ENCODE data around the gene ITGA2. TPM values are rescaled to one million over a fixed set of nuclear protein-coding genes. Genes with fewer than 3 reads are reported as not detected.

Gene ITGA2
- total and polyA plus RNA-seq, 2 donors (not counting 1 experiment from before 2014, with no cell fraction given) = not detected

GRCh38 chr5:52947208-52947607 lies 41.9 kb upstream of the ITGA2 start:
- DNase-seq = no peak
- H3K27ac ChIP-seq (ENCODE audit: low read length in 2 of 2) = no peak overlapping the region
- H3K9ac ChIP-seq (ENCODE audit: low read length) = no peak overlapping the region
- H2AFZ ChIP-seq (ENCODE audit: insufficient read depth, low read depth, low read length, poor library complexity, severe bottlenecking) = no peak overlapping the region
- H3K79me2 ChIP-seq (ENCODE audit: control insufficient read depth, insufficient read depth, low read length) = no peaks in the 10 kb centered on the region
- no peak overlapping the region for H3K4me3 Mint-ChIP-seq
- H3K9me3 Mint-ChIP-seq (ENCODE audit: insufficient read depth) = no peaks in the 10 kb centered on the region
- H4K20me1 ChIP-seq (ENCODE audit: control insufficient read depth, insufficient read depth, low read length, poor library complexity, severe bottlenecking) = no peaks in the 10 kb centered on the region
- H3K4me2 ChIP-seq (replicated peaks; ENCODE audit: low read depth, low read length, poor library complexity, severe bottlenecking) = no peak overlapping the region
- POLR2A ChIA-PET = no interaction called here
- no CpG with 5 or more reads among the region's 4 CpGs for WGBS (ENCODE audit: insufficient coverage)
- no peaks in the 10 kb centered on the region for H3K4me1 ChIP-seq (ENCODE audit: control insufficient read depth in 2 of 2, insufficient read depth in 2 of 2, low read length in 2 of 2)
- H3K27me3 Mint-ChIP-seq = peaks cover 10% of the 10 kb centered on the region
- H3K36me3 ChIP-seq (replicated peaks in 1 of 2; ENCODE audit: control extremely low read depth in 1 of 2, control insufficient read depth in 1 of 2, extremely low read depth in 1 of 2, insufficient read depth in 2 of 2, low read length in 1 of 2) = no peaks in the 10 kb centered on the region
- H3K9me3 ChIP-seq (ENCODE audit: control extremely low read depth in 1 of 3, control insufficient read depth in 2 of 3, insufficient read depth in 1 of 3, low read length in 2 of 3) = peaks cover 0 to 6% (median 0%) of the 10 kb centered on the region in 3 donors
- intact Hi-C loops (cut with micrococcal nuclease) = no loop called here
- no peak overlapping the region for H3K4me3 ChIP-seq (ENCODE audit: control extremely low read depth in 1 of 5, extremely low read depth in 1 of 5, insufficient read depth in 1 of 5, low read depth in 2 of 5, low read length in 4 of 5)
- CTCF ChIA-PET = no interaction called here
- ATAC-seq (ENCODE audit: low read depth) = no peak
- TF ChIP-seq CTCF (IDR thresholded peaks at IDR 0.05) = no peak
- TF ChIP-seq EZH2 (IDR thresholded peaks at IDR 0.05; ENCODE audit: borderline replicate concordance, insufficient read depth, low read depth, low read length, poor library complexity, severe bottlenecking) = no peak
- H3K27me3 ChIP-seq (replicated peaks in 1 of 4; ENCODE audit: control extremely low read depth in 1 of 4, control insufficient read depth in 3 of 4, insufficient read depth in 4 of 4, low read length in 3 of 4) = peaks cover 0 to 5% (median 0%) of the 10 kb centered on the region in 4 experiments
- H3K4me1 Mint-ChIP-seq = peaks cover 10% of the 10 kb centered on the region
- no peak overlapping the region for H3K27ac Mint-ChIP-seq

- Mint-ChIP-seq H3K4me1 (peaks cover 10% of the 10 kb centered on the region), H3K27ac (no peak overlapping the region), H3K4me3 (no peak overlapping the region), H3K27me3 (peaks cover 10% of the 10 kb centered on the region), H3K9me3 (ENCODE audit: insufficient read depth) (no peaks in the 10 kb centered on the region)
- ChIA-PET CTCF (interaction anchor here (1.0 to 2.5 kb wide), 4 partner anchors 32 to 149 kb away, joined by 3 to 16 read pairs (median 4); no protein-coding TSS in a partner anchor), POLR2A (no interaction called here)
- Histone ChIP-seq H3K4me3 (ENCODE audit: control extremely low read depth in 1 of 5, extremely low read depth in 1 of 5, insufficient read depth in 1 of 5, low read depth in 2 of 5, low read length in 4 of 5) (no peak overlapping the region), H3K4me2 (replicated peaks; ENCODE audit: low read depth, low read length, poor library complexity, severe bottlenecking) (no peak overlapping the region), H3K27me3 (replicated peaks in 1 of 4; ENCODE audit: control extremely low read depth in 1 of 4, control insufficient read depth in 3 of 4, insufficient read depth in 4 of 4, low read length in 3 of 4) (peaks cover 0 to 5% (median 0%) of the 10 kb centered on the region in 4 experiments), H3K79me2 (ENCODE audit: control insufficient read depth, insufficient read depth, low read length) (no peaks in the 10 kb centered on the region), H2AFZ (ENCODE audit: insufficient read depth, low read depth, low read length, poor library complexity, severe bottlenecking) (no peak overlapping the region), H3K4me1 (ENCODE audit: control insufficient read depth in 2 of 2, insufficient read depth in 2 of 2, low read length in 2 of 2) (no peaks in the 10 kb centered on the region), H3K36me3 (replicated peaks in 1 of 2; ENCODE audit: control extremely low read depth in 1 of 2, control insufficient read depth in 1 of 2, extremely low read depth in 1 of 2, insufficient read depth in 2 of 2, low read length in 1 of 2) (no peaks in the 10 kb centered on the region), H4K20me1 (ENCODE audit: control insufficient read depth, insufficient read depth, low read length, poor library complexity, severe bottlenecking) (no peaks in the 10 kb centered on the region), H3K9me3 (ENCODE audit: control extremely low read depth in 1 of 3, control insufficient read depth in 2 of 3, insufficient read depth in 1 of 3, low read length in 2 of 3) (peaks cover 0 to 6% (median 0%) of the 10 kb centered on the region in 3 donors), H3K9ac (ENCODE audit: low read length) (no peak overlapping the region), H3K27ac (ENCODE audit: low read length in 2 of 2) (no peak overlapping the region)
- TF ChIP-seq EZH2 (IDR thresholded peaks at IDR 0.05; ENCODE audit: borderline replicate concordance, insufficient read depth, low read depth, low read length, poor library complexity, severe bottlenecking) (no peak), CTCF (IDR thresholded peaks at IDR 0.05) (no peak)
- intact Hi-C loops (cut with micrococcal nuclease) = loop anchor here (2.0 kb wide), 1 partner anchor 149 kb away; no protein-coding TSS in a partner anchor
- ATAC-seq (ENCODE audit: low read depth) (no peak), DNase-seq (no peak)
These were observed 41.3 kb upstream of the ITGA2 start for GRCh38 chr5:52947851-52948250.

All from B cell (primary cell).